SK-N-SH (cell line): ENCODE data around the gene NOX5. TPM values are rescaled to one million over a fixed set of nuclear protein-coding genes. Genes with fewer than 3 reads are reported as not detected.

Experiments used
- CTCF ChIA-PET: fragments of 300-600, 350-600 bp; formaldehyde crosslinking; extraction: SDS; loops from one replicate; lab custom pipeline; 2021; lab: Yijun Ruan, JAX
- POLR2A ChIA-PET: fragments of 350-600 bp; sonication (Branson Sonifier 250); formaldehyde crosslinking; extraction: SDS; loops from one replicate; lab custom pipeline; 2020; ENCODE audit warnings: antibody characterized with exemption, inconsistent platforms; lab: Yijun Ruan, JAX
- DNase-seq: peaks from one replicate; pipeline ENCODE4 v3.0.0; 2012
- H2AFZ ChIP-seq: fragments of 200-600 bp; sonication (generic); 2 replicates; pipeline ENCODE4 v1.8.1; 2016; ENCODE audit warnings: antibody characterized with exemption, mild to moderate bottlenecking, low read depth
- H3F3A ChIP-seq: fragments of 200-600 bp; sonication (generic); replicated peaks from 2 replicates; pipeline ENCODE3; 2016; ENCODE audit warnings: antibody characterized with exemption, mild to moderate bottlenecking; ENCODE audit not compliant: insufficient read depth
- H3K27ac ChIP-seq, 2 experiments: fragments of 200-500 bp in 1 of 2; fragments of 200-600 bp in 1 of 2; sonication (Bioruptor generic) in 1 of 2; sonication (generic), shearing (Covaris generic) in 1 of 2; 2 replicates each; pipeline versions ENCODE4 v1.5.1 to v1.6.1; 2014 to 2016; ENCODE audit warnings: low read depth in 2 of 2, inconsistent platforms in 1 of 2, low read length in 1 of 2, mild to moderate bottlenecking in 1 of 2, mixed read lengths in 1 of 2
- H3K27me3 ChIP-seq: fragments of 200-600 bp; sonication (generic), shearing (Covaris generic); 2 replicates; pipeline ENCODE4 v1.6.1; 2016; ENCODE audit warnings: mixed run types; ENCODE audit not compliant: insufficient read depth
- H3K36me3 ChIP-seq, 2 experiments: fragments of 200-500 bp in 1 of 2; fragments of 200-600 bp in 1 of 2; sonication (Bioruptor generic) in 1 of 2; sonication (generic) in 1 of 2; replicated peaks in 1 of 2; 2 replicates each; pipeline versions ENCODE3 to v1.5.1; 2014 to 2016; ENCODE audit warnings: low read length in 1 of 2, mild to moderate bottlenecking in 1 of 2; ENCODE audit not compliant: insufficient read depth in 2 of 2, control insufficient read depth in 1 of 2
- H3K4me1 ChIP-seq, 2 experiments: fragments of 200-500 bp in 1 of 2; fragments of 200-600 bp in 1 of 2; sonication (Bioruptor generic) in 1 of 2; sonication (generic), shearing (Covaris generic) in 1 of 2; 2 replicates each; pipeline versions ENCODE4 v1.5.1 to v1.6.1; 2014 to 2016; ENCODE audit warnings: low read depth in 1 of 2, low read length in 1 of 2, mixed run types in 1 of 2; ENCODE audit not compliant: insufficient read depth in 2 of 2, control insufficient read depth in 1 of 2
- H3K4me2 ChIP-seq: fragments of 200-600 bp; sonication (generic), shearing (Covaris generic); 2 replicates; pipeline ENCODE4 v1.6.1; 2017; ENCODE audit warnings: mixed run types
- H3K4me3 ChIP-seq, 2 experiments: fragments of 200-500 bp in 1 of 2; fragments of 200-600 bp in 1 of 2; sonication (Bioruptor generic) in 1 of 2; sonication (generic), shearing (Covaris generic) in 1 of 2; 2 replicates each; pipeline versions ENCODE4 v1.5.1 to v1.8.1; 2014 to 2016; ENCODE audit warnings: low read depth in 2 of 2, inconsistent platforms in 1 of 2, low read length in 1 of 2, mild to moderate bottlenecking in 1 of 2, mixed read lengths in 1 of 2, moderate library complexity in 1 of 2
- H3K79me2 ChIP-seq: fragments of 200-600 bp; sonication (generic); 2 replicates; pipeline ENCODE4 v1.8.1; 2017; ENCODE audit warnings: mild to moderate bottlenecking; ENCODE audit not compliant: insufficient read depth
- H3K9ac ChIP-seq: fragments of 200-600 bp; sonication (generic); 2 replicates; pipeline ENCODE4 v1.6.1; 2017; ENCODE audit warnings: mixed run types
- H3K9me2 ChIP-seq: fragments of 200-600 bp; sonication (generic); 2 replicates; pipeline ENCODE4 v1.6.1; 2017; ENCODE audit warnings: mixed run types
- H3K9me3 ChIP-seq: fragments of 200-600 bp; sonication (generic); 2 replicates; pipeline ENCODE4 v1.6.1; 2017; ENCODE audit warnings: mixed run types, mild to moderate bottlenecking, moderate library complexity
- H4K20me1 ChIP-seq: fragments of 200-600 bp; sonication (generic); 2 replicates; pipeline ENCODE4 v1.6.1; 2017; ENCODE audit warnings: mild to moderate bottlenecking, mixed run types; ENCODE audit not compliant: insufficient read depth
- CHD2 ChIP-seq: fragments of 150-350 bp; IDR thresholded peaks from 2 replicates; pipeline ENCODE4 v1.6.1; 2018; ENCODE audit warnings: low read length; ENCODE audit not compliant: partially characterized antibody
- EP300 ChIP-seq, 2 experiments: IDR thresholded peaks; 2 replicates each; pipeline versions ENCODE4 v1.4.0 to v1.6.1; 2012; ENCODE audit warnings: borderline replicate concordance in 1 of 2, low read depth in 1 of 2, low read length in 1 of 2
- FOXJ3 ChIP-seq: sonication (generic); formaldehyde crosslinking; IDR thresholded peaks from 2 replicates; pipeline ENCODE4 v1.5.1; 2020; ENCODE audit warnings: mild to moderate bottlenecking, missing genetic modification reagents
- GATA2 ChIP-seq: sonication (generic); formaldehyde crosslinking; IDR thresholded peaks from 2 replicates; pipeline ENCODE4 v1.5.0; 2020; ENCODE audit warnings: mild to moderate bottlenecking, missing genetic modification reagents
- MEF2A ChIP-seq: IDR thresholded peaks from 2 replicates; pipeline ENCODE4 v1.4.0; 2012; ENCODE audit warnings: low read depth, borderline replicate concordance
- MXI1 ChIP-seq: IDR thresholded peaks from 2 replicates; pipeline ENCODE4 v1.6.1; 2012; ENCODE audit warnings: mild to moderate bottlenecking, low read depth, low read length, improper control_type of control experiment
- RCOR1 ChIP-seq: fragments of 150-350 bp; IDR thresholded peaks from 2 replicates; pipeline ENCODE4 v1.6.1; 2017; ENCODE audit warnings: antibody characterized with exemption, low read length
- RFX5 ChIP-seq: IDR thresholded peaks from 2 replicates; pipeline ENCODE4 v1.6.1; 2012; ENCODE audit warnings: mild to moderate bottlenecking, improper control_type of control experiment, low read length
- SMC3 ChIP-seq: IDR thresholded peaks from 2 replicates; pipeline ENCODE4 v1.6.1; 2012; ENCODE audit warnings: low read depth, low read length, improper control_type of control experiment
- TAF1 ChIP-seq: IDR thresholded peaks from 2 replicates; pipeline ENCODE4 v1.6.1; 2012; ENCODE audit warnings: low read depth, mild to moderate bottlenecking, low read length, moderate library complexity, borderline replicate concordance
- TEAD4 ChIP-seq: IDR thresholded peaks from 2 replicates; pipeline ENCODE4 v1.4.0; 2012; ENCODE audit warnings: mild to moderate bottlenecking, borderline replicate concordance; ENCODE audit not compliant: insufficient read depth
- WGBS: methylation state at CpG from one replicate; pipeline ENCODE4 v1.1.6; 2017; ENCODE audit warnings: low lambda C conversion rate; 5-methylcytosine and 5-hydroxymethylcytosine counted together
- polyA plus RNA-seq, 3 experiments: library from polyadenylated mRNA; depleted of rRNA; stranded (reverse); fragments of >200 nt; gene quantifications; 2 replicates each; pipeline ENCODE4 v1.2.3, GENCODE V29; 2012
- TF ChIP-seq, protein P1 (sequence below): fragments of 200-600 bp; sonication (generic); IDR thresholded peaks from 2 replicates; pipeline ENCODE4 v1.6.1; 2017; ENCODE audit warnings: antibody characterized with exemption, mild to moderate bottlenecking, moderate library complexity

Gene NOX5
- polyA plus RNA-seq, 1 of the 3 experiments (the other 2 are of a cell fraction): 0.05 TPM

DNA sequence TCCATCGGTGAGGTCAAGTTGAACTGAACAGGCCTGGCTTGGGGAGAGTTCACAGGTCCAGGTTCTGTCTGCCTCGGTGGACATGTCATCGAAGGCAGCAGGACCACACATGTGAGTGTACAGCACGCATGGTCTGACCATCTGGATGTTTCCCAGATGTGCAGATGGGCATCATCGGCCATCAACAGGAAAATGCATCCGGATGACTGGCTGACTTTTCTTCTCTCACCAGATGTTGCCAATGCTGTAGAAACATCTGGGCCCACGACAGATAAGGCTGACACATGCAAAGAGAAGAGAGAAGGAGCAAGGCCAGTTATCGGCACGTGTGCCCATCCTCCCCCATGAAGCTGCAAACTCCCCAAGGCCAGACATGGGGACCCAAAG lies 45.1 kb downstream of the NOX5 start:
- Histone ChIP-seq H3K36me3 (no peaks in the 10 kb centered on the region), H3K4me1 (peaks cover 4 to 26% of the 10 kb centered on the region in 2 experiments; a peak in 3 of 4 replicates), H3K27me3 (no peaks in the 10 kb centered on the region; the same call in 1 of the 2 replicates), H3K27ac (peak overlapping the region in 1 of 2 experiments; percentile 87; a peak in 2 of 4 replicates), H3K9me2 (no peaks in the 10 kb centered on the region), H4K20me1 (no peaks in the 10 kb centered on the region), H3K4me3 (no peak overlapping the region), H2AFZ (peak overlapping the region; percentile 71; the same call in 1 of the 2 replicates), H3K9me3 (no peaks in the 10 kb centered on the region), H3K4me2 (0 out of 2 replicates have a peak overlapping the region, but pooled peaks have one; percentile 9), H3K9ac (no peak overlapping the region), H3F3A (no peaks in the 10 kb centered on the region), H3K79me2 (no peaks in the 10 kb centered on the region)
- ChIA-PET CTCF (interaction anchor here (0.6 to 4.5 kb wide), 73 partner anchors 9 to 408 kb away, joined by 3 to 96 read pairs (median 5); partner anchors contain the start of genes GLCE, KIF23, NOX5 and RPLP1), POLR2A (no interaction called here)
- peak; percentile 70 for DNase-seq
- WGBS: 67% methylated on average over 9 of the region's 9 CpGs
- TF ChIP-seq RFX5 (no peak), EP300 (IDR thresholded peaks at IDR 0.05; ENCODE audit: borderline replicate concordance in 1 of 2, low read depth in 1 of 2, low read length in 1 of 2) (peak in 1 of 2 experiments; percentile 60; a peak in 1 of 4 replicates), GATA2 (CRISPR knock-in tag) (peak; percentile 71), TAF1 (no peak), MEF2A (no peak), CHD2 (peak; percentile 52), MXI1 (peak; percentile 67; the same call in 1 of the 2 replicates), RCOR1 (peak; percentile 61), TEAD4 (no peak)
- TF ChIP-seq, protein P1, sequence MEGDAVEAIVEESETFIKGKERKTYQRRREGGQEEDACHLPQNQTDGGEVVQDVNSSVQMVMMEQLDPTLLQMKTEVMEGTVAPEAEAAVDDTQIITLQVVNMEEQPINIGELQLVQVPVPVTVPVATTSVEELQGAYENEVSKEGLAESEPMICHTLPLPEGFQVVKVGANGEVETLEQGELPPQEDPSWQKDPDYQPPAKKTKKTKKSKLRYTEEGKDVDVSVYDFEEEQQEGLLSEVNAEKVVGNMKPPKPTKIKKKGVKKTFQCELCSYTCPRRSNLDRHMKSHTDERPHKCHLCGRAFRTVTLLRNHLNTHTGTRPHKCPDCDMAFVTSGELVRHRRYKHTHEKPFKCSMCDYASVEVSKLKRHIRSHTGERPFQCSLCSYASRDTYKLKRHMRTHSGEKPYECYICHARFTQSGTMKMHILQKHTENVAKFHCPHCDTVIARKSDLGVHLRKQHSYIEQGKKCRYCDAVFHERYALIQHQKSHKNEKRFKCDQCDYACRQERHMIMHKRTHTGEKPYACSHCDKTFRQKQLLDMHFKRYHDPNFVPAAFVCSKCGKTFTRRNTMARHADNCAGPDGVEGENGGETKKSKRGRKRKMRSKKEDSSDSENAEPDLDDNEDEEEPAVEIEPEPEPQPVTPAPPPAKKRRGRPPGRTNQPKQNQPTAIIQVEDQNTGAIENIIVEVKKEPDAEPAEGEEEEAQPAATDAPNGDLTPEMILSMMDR: no peak

DNA sequence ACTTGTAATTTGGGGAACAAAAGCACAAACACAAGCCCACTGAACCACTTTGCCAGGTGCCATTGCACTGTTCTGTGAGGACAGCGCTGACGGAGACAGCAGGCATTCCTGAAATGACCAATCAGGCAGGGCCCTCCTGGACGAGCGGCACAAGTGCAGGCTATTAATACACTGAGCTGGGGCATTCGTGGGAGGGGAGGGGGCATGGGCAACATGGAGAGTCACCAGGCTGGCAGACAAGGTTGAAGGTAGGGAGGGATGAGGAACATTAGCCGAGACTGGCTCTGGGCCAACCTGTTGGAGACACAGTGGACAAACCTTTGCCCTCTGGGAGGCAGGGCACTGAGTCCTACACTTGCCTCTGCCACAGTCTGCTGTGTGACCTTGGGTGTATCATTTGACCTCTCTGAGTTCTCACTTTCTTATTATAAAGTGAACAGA lies 45.6 kb downstream of the NOX5 start:
- no peaks in the 10 kb centered on the region for H3K9me2 ChIP-seq
- no peaks in the 10 kb centered on the region for H3K9me3 ChIP-seq
- no peak for DNase-seq
- ChIA-PET POLR2A (no interaction called here), CTCF (interaction anchor here (0.8 to 4.5 kb wide), 32 partner anchors 8 to 392 kb away, joined by 3 to 96 read pairs (median 9); partner anchors contain the start of genes GLCE, KIF23 and RPLP1)
- H2AFZ ChIP-seq: no peak overlapping the region
- no peak overlapping the region for H3K9ac ChIP-seq
- no peak overlapping the region for H3K4me2 ChIP-seq
- no peaks in the 10 kb centered on the region for H3F3A ChIP-seq
- H4K20me1 ChIP-seq: no peaks in the 10 kb centered on the region
- peaks cover 4 to 30% of the 10 kb centered on the region in 2 experiments; a peak in 3 of 4 replicates for H3K4me1 ChIP-seq
- TF ChIP-seq FOXJ3 (CRISPR knock-in tag) (0 out of 2 replicates have a peak, but pooled peaks have one; percentile 3), SMC3 (no peak)
- TF ChIP-seq, all 33 proteins: peak for 1
- WGBS: 86% methylated on average over 6 of the region's 6 CpGs
- Histone ChIP-seq H3K4me3 (no peak overlapping the region), H3K79me2 (no peaks in the 10 kb centered on the region), H3K27ac (peak overlapping the region in 1 of 2 experiments; percentile 87; a peak in 2 of 4 replicates), H3K36me3 (no peaks in the 10 kb centered on the region), H3K27me3 (no peaks in the 10 kb centered on the region; the same call in 1 of the 2 replicates)
